Measurements from ENCODE around the gene LIN28B.
"Not testable (repeated sequence)": the region's sequence is repeated elsewhere in the genome, so short reads cannot be mapped to it uniquely, and the experiment has no call there.

LIN28B gene

GRCh38 chr6:105066836-105067235 lies 109.9 kb downstream of the LIN28B start:
- DNase-seq (ENCODE audit: low read depth in 2 of 2) = no peak

- DNase-seq (ENCODE audit: low read depth in 2 of 2) = no peak
These were observed 110.4 kb downstream of the LIN28B start for GRCh38 chr6:105067329-105067728.

GRCh38 chr6:105068407-105068806 lies 111.5 kb downstream of the LIN28B start:
- no peak for DNase-seq (ENCODE audit: low read depth in 2 of 2)

DNA sequence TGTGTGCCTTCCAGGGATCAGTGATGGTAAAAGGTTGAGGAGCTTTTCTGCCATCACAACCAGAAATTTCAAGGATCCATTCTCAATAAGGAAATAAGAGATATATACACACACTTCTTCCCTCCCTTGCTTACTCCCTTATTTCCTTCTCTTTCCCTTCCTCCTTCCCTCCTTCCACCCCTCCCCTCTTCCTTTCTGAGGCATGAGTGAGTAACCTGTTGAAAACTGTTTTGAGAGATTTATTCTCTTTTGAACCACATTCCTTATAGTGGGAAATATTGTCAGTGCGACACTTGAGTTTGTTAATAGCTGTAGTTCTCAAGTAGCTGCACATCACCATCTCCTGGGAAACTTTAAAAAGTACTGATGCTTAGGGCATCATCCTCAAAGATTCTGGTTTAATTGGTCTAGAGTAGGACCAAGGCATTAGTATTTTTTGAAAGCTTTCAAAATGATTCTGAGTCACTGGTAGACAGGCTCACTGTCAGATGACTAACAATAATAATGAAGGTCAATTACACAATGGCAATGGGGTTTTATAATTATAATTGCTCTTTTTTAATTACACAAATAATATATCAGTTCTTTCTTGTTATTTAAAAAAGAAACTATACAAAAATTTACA lies 113.0 kb downstream of the LIN28B start:
- DNase-seq (ENCODE audit: low read depth in 2 of 2) = no peak

DNA sequence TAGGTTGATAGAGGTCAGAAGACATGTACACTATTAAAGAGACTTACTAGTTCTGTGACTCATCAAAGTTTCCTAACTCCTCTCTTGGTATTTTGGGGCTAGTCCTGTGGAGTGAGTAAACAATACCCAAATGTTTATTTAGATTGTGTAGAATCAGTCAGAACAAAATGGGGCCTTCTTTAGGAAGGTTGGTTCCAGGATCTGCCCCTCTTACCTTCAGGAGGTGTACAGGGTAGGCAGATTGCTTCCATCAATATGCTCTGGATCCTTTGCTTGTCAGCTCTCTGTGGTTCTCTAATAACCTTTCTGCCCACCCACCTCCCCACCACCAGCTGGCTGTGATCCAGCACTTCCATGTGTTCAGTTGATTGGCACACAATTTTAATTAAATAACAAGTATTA lies 115.9 kb downstream of the LIN28B start:
- DNase-seq (ENCODE audit: low read depth in 2 of 2) = no peak

DNA sequence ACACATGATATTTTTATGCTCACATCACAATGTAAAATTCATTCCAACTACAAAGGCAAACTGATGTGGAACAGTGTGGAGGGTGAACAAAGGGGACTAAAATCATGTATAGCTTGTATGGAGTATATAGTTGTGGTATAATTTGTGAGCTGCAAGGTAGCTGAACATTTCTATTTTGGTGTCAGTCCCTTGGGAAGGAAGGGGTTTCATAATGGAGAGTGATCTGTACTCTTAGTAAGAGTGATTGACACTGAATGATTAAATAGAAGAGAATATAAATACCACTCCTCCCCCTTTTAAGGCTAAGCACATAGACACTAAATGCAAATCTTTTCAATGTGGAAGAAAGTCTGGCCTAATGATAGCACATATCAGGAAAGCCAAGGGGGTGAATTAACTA lies 118.3 kb downstream of the LIN28B start:
- DNase-seq (ENCODE audit: low read depth in 2 of 2) = no peak

GRCh38 chr6:105076418-105076817 lies 119.5 kb downstream of the LIN28B start:
- not testable (repeated sequence) for DNase-seq (ENCODE audit: low read depth in 2 of 2)

DNA sequence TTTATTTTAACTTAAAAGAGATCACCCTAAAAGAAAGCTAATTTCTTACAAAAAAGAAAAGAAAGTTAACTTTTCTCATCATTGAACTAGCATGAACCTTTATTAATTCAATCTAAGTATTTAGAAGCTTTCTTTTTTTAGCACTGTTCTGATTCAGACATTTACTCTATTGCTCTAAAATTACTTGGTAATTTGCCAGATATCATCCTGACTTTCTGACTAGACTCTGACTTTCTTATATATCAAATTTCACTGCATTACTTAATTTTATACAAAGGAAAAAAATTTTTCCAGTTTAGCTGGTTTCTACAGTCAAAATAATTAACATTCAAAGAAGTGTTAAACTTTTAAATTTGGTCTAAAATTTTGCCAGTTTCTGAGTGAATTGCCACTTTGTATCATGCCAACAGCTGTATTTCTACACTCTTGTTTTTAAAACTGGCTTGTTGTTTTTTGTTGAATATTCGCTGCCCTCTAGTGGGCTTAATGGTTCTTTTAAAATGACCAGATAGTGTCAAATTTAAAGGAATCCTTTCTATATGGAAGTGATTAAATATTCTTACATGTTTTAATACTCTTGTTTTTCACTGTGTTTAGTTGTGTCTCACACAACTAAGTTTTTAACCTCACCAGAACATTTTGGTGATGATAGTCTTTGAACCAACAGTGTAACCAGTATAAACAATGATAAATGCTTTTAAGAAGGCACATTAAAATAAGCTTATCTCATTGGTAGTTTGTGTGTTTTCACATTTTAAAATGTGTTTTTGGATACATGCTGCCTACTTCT lies 120.9 kb downstream of the LIN28B start:
- no peak for DNase-seq (ENCODE audit: low read depth in 2 of 2)

- no peak for DNase-seq (ENCODE audit: low read depth in 2 of 2)
These were observed 121.4 kb downstream of the LIN28B start for GRCh38 chr6:105078386-105078708.

DNA sequence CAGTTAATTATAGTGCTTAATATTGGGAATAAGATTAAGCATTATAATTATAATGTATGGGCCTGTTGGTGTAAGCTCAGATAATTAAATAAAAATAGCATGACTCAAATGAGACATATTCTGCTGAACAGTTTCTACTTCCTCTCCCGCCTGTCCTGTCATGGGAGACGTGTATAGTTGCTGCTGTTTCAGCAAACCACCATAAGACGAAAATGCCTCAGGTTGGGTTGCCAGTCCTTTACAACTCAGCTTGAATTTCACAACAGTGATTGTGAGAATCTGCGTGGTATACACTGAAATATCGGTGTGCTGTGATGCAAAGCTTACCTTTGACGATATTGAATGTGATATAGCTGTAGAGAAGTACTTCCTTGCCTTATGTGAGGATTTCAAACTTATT lies 123.4 kb downstream of the LIN28B start:
- DNase-seq (ENCODE audit: low read depth in 2 of 2) = no peak

DNA sequence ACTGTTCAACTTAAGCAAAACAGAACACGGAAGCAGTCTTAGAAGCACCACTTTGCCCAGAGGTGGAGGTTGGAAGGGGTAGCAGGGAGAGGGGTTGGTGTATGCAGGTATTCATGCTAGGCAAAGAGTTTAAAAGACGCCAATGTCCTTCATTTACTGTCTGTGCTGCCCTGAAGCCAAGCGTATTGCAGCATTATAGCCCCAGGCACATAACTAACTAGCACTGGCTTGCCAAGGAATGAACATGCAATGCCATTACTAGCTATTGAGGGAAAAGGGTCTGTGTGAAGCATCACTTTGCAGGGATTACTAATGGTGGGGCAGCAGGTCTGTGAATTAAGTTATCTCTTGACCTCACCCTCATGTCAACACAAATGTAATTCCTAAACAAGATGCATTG lies 124.8 kb downstream of the LIN28B start:
- DNase-seq (ENCODE audit: low read depth in 2 of 2) = not testable (repeated sequence)

GRCh38 chr6:105087571-105088211 lies 130.8 kb downstream of the LIN28B start:
- DNase-seq (ENCODE audit: low read depth in 2 of 2) = no peak

DNA sequence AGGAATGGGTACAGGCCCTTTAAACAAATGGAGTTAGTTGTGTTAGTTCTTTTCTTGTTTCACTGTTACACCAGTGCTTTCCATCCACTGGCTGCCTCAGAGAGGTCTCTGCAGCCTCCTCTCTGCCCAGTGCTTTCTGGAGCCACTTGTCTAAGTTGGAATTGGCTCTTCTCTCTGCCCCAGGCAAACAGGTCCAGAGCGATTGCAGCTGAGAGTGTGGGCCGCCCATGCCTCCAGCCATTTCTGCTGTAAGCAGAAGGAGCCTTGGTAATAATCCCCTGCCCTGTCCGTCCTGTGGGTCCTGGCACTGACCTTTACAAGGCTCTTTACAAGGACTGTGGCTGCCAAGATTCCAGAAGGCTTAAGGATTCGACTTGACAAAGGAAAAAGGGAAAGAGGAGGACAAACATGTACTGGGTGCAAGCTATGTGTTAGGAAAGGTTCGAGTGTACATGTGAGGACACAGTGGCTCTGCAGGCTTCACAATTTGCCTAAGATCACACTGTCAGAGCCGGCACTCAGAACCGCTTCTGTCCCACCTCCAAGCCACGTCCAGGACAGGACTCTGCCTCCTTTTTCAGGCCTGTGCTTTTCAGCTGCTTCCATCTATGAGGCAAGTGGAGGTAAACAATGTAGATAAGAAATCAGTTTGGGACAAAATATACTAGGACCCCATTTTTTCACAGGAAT lies 134.4 kb downstream of the LIN28B start:
- DNase-seq (ENCODE audit: low read depth in 2 of 2) = no peak

- DNase-seq (ENCODE audit: low read depth in 2 of 2) = no peak
These were observed 137.3 kb downstream of the LIN28B start for GRCh38 chr6:105094133-105094640.

GRCh38 chr6:105095139-105095538 lies 138.2 kb downstream of the LIN28B start:
- no peak for DNase-seq (ENCODE audit: low read depth in 2 of 2)

DNA sequence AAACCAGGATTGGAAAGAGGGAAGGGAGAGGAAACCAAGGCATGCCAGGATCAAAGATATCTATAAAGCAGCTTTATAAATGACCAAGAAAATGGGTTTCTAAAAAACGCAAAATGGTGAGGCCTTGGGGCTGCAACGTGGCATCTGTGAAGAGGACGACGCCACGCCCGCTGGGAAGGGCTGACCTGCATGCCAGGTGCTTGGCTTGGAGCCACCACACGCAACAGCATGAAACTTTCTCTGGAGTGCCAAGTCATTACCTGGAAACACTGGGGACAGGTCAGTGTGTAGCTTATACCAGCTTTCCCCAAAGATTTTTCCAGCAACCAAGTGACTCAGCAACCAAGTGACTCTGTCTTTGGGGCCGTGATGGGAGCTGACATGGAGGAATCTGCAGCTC lies 140.4 kb downstream of the LIN28B start:
- no peak for DNase-seq (ENCODE audit: low read depth in 2 of 2)

DNA sequence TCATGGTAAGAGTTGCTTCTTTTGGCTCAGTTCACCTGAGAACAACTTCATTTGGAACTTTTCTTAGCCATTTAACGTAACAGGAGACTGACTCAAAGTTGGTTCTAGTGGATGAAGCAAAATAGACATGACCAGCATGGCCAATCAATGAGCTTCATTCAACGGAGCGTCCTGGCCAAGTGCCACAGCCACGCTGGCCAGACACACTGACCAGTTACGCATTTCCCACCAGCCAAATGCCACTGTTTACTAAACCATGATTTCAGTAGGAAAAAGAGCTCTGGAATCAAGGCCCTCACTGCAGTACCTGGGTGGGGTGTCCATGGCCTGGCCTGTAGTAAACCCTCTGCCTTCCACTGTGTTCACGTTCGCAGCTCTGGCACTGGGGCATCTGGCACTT lies 142.5 kb downstream of the LIN28B start:
- DNase-seq (ENCODE audit: low read depth in 2 of 2) = no peak

- no peak for DNase-seq (ENCODE audit: low read depth in 2 of 2)
These were observed 145.3 kb downstream of the LIN28B start for GRCh38 chr6:105102186-105102585.

DNA sequence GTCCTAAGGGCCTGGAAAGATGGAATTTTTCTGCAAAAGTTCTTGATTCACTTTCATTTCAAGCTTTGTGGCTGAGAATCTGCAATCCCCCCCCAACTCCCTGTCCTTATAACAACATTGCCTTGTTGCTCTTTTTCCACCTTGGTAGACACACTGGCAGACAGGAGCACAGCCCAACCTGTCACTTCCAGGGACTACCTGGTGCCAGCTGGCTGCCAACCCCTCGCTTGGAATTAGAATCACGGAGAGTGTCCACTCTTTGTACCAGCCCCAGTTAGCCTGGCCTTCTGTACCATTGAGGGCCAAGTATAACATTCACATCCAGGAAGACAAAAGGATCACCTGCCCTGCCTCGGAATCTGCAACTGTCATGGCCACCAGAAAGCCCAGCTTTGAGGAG lies 148.2 kb downstream of the LIN28B start:
- DNase-seq (ENCODE audit: low read depth in 2 of 2) = no peak

GRCh38 chr6:105106260-105106659 lies 149.4 kb downstream of the LIN28B start:
- no peak for DNase-seq (ENCODE audit: low read depth in 2 of 2)

DNA sequence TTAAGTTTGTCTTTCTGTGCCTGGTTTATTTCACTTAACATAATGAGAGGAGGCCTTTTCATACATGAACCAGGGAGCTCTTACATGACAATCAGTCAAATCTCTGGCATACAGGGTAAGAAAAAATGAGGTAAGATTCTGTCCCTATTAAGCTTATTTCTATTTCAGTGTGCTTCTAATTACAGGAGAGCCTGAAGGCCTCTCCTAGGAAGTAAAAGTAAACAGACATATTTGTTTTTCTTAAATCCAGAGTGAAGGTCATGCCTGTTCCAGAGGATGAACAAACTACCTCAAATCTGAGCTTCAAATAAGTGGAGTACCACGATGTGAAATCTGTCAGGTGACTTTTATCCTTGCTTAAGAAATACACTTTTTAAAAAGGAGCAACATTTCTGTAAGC lies 150.3 kb downstream of the LIN28B start:
- DNase-seq (ENCODE audit: low read depth in 2 of 2) = no peak

GRCh38 chr6:105108631-105109262 lies 151.8 kb downstream of the LIN28B start:
- no peak for DNase-seq (ENCODE audit: low read depth in 2 of 2)

Measured in stimulated activated CD8-positive, alpha-beta memory T cell treated with anti-CD3 and anti-CD28 coated beads, Interleukin-7, amount 100 ng/mL, for 1 hour (primary cell).